ENCODE measurements around the gene DISP3. TPM values are rescaled to one million over a fixed set of nuclear protein-coding genes. Genes with fewer than 3 reads are reported as not detected.

Gene DISP3
- total RNA-seq, 2 experiments from 2014 or later, result 0.63 to 0.65 TPM

GRCh38 chr1:11521582-11522399 is 42.8 kb downstream of the DISP3 start:
- intact Hi-C loops (cut with micrococcal nuclease), result no loop called here
- H3K4me3 Mint-ChIP-seq, result no peak overlapping the region
- H3K27ac Mint-ChIP-seq, result no peak overlapping the region
- no peaks in the 10 kb centered on the region for H3K4me1 Mint-ChIP-seq (ENCODE audit: low read depth)
- no peak for TF ChIP-seq CTCF (IDR thresholded peaks at IDR 0.05)
- H3K36me3 Mint-ChIP-seq (ENCODE audit: low read depth), result no peaks in the 10 kb centered on the region
- DNase-seq, result no peak
- no peaks in the 10 kb centered on the region for H3K9me3 Mint-ChIP-seq
- ChIA-PET POLR2A (interaction anchor here (0.5 kb wide), 1 partner anchor 54 kb away, joined by 3 read pairs; no protein-coding TSS in a partner anchor), CTCF (interaction anchor here (1.1 kb wide), 1 partner anchor 158 kb away, joined by 3 read pairs; no protein-coding TSS in a partner anchor)
- no peak for ATAC-seq
- H3K27me3 Mint-ChIP-seq, result no peaks in the 10 kb centered on the region

- Mint-ChIP-seq H3K36me3 (ENCODE audit: low read depth) (no peaks in the 10 kb centered on the region), H3K27ac (no peak overlapping the region), H3K9me3 (no peaks in the 10 kb centered on the region), H3K27me3 (no peaks in the 10 kb centered on the region), H3K4me1 (ENCODE audit: low read depth) (no peaks in the 10 kb centered on the region), H3K4me3 (no peak overlapping the region)
- DNase-seq (no peak), ATAC-seq (no peak)
- intact Hi-C loops (cut with micrococcal nuclease), result no loop called here
- no peak for TF ChIP-seq CTCF (IDR thresholded peaks at IDR 0.05)
- ChIA-PET CTCF (interaction anchor here (1.1 kb wide), 1 partner anchor 158 kb away, joined by 3 read pairs; no protein-coding TSS in a partner anchor), POLR2A (interaction anchor here (0.5 kb wide), 1 partner anchor 53 kb away, joined by 3 read pairs; no protein-coding TSS in a partner anchor)
These were observed 43.7 kb downstream of the DISP3 start for GRCh38 chr1:11522400-11523235.

- H3K4me1 Mint-ChIP-seq (ENCODE audit: low read depth), result no peaks in the 10 kb centered on the region
- no peaks in the 10 kb centered on the region for H3K27me3 Mint-ChIP-seq
- TF ChIP-seq CTCF (IDR thresholded peaks at IDR 0.05), result no peak
- H3K4me3 Mint-ChIP-seq, result no peak overlapping the region
- DNase-seq, result no peak
- H3K9me3 Mint-ChIP-seq, result no peaks in the 10 kb centered on the region
- no peak overlapping the region for H3K27ac Mint-ChIP-seq
- intact Hi-C loops (cut with micrococcal nuclease), result no loop called here
- ChIA-PET POLR2A (no interaction called here), CTCF (no interaction called here)
- no peaks in the 10 kb centered on the region for H3K36me3 Mint-ChIP-seq (ENCODE audit: low read depth)
- ATAC-seq, result no peak
These were observed 44.3 kb downstream of the DISP3 start for GRCh38 chr1:11523261-11523660.

GRCh38 chr1:11523746-11524464 is 45.0 kb downstream of the DISP3 start:
- no peaks in the 10 kb centered on the region for H3K36me3 Mint-ChIP-seq (ENCODE audit: low read depth)
- DNase-seq, result no peak
- no peaks in the 10 kb centered on the region for H3K27me3 Mint-ChIP-seq
- no peaks in the 10 kb centered on the region for H3K9me3 Mint-ChIP-seq
- no peaks in the 10 kb centered on the region for H3K4me1 Mint-ChIP-seq (ENCODE audit: low read depth)
- no peak overlapping the region for H3K4me3 Mint-ChIP-seq
- ChIA-PET POLR2A (no interaction called here), CTCF (no interaction called here)
- ATAC-seq, result no peak
- no peak for TF ChIP-seq CTCF (IDR thresholded peaks at IDR 0.05)
- no peak overlapping the region for H3K27ac Mint-ChIP-seq
- intact Hi-C loops (cut with micrococcal nuclease), result no loop called here
